NCI-H2171 treated with DMSO at 0.1 percent for 48 hours (cell line): ENCODE data around the gene SCN4A.
A peak's percentile ranks its signal among the peaks of the same experiment; 100 is the strongest.

Experiments used
- DNase-seq: peaks from one replicate; lab custom pipeline; 2025; lab: John Stamatoyannopoulos, UW

SCN4A gene

DNA sequence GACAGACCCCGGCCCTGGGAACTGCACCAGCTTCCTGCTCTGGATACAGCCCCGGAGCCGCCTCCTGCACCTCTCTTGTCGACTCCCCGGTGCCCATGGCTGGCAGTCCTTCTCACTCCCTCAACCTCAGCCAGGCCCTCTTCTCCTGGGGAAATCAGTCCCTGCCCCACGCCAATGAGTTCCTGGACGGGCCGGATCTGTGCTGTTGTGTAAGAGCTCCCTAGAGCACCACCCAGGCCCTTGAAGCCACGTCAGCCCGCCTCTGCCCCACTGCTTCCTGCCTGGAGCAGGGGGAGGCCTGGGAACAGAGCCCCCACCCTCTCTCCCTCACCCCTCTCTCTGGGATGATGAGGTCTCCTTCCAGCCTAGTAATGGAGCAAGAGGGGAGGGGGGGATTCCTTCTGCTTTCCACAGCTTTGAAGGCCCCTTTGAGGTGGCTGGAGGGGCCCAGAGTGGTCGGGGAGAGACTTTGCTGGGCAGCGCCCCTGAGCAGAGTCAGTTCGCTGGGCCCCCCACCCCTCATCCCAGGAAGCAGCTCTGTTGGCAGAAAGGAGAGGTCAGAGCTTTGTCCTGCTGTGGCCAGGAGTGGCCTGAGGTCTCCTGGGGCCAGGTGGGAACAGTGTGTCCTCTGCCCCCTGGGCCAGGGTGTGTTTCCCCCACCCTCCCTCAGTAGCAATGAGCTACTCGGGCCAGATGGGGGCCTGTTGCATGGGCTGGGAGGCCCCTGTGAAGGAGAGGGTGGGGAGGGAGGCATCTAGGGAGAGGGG lies 29.2 kb upstream of the SCN4A start:
- DNase-seq = no peak

DNA sequence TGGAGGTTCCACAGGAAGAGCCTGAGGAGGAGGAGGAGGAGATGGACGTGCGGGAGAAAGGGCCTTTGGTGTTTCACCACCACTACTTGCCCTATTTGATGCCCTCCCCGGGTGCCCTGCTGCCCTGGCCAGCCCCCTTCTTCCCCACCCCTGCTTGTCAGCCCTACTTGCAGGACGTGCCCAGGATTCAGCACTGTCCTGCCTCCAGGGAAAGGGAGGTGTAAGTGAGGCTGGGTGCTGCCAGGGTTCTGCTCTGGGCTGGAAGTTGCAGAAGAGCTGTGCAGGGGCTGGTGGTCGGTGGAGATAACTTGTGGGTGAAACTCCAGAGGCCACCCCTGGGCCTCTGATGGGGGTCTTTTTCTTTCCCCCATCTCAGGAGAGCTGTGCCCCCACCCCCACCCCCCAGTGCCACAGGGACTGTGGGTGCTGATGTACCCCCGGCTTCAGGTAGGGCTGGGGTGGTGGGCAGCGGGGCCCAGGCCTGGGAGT lies 28.4 kb upstream of the SCN4A start:
- no peak for DNase-seq

DNA sequence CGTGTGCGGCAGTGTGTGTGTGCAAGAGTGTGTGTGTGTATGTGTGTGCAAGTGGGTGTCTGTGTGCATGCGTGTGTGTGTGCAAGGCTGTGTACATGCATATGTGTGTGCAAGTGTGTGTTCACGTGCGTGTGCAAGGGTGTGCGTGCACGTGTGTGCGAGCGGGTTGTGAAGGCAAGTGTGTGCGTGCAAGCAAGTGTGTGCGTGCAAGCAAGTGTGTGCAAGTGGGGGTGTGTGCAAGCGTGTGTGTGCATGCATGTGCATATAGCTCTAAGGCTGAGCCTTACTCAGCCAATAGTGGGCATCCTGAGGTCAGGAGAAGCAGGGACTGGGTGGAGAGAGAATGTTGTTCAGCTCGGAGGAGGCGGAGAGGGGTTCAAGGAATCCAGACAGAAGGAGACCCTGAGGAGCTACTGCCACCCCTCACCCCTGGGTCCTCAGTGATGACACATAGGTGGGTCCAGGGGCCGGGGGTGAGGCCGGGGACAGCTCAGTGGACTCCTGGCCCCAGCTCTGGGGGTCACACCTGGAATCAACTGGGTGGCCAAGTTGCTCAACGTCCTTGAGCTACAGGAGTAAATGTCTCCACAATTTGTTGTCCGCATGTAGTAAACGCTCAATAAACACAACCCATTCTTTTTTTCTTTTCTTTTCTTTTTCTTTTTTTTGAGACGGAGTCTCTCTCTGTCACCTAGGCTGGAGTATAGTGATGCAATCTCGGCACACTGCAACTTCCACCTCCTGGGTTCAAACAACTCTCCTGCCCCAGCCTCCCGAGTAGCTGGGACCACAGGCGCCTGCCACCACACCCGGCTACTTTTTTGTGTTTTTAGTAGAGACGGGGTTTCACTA lies 27.2 kb upstream of the SCN4A start:
- no peak for DNase-seq

DNA sequence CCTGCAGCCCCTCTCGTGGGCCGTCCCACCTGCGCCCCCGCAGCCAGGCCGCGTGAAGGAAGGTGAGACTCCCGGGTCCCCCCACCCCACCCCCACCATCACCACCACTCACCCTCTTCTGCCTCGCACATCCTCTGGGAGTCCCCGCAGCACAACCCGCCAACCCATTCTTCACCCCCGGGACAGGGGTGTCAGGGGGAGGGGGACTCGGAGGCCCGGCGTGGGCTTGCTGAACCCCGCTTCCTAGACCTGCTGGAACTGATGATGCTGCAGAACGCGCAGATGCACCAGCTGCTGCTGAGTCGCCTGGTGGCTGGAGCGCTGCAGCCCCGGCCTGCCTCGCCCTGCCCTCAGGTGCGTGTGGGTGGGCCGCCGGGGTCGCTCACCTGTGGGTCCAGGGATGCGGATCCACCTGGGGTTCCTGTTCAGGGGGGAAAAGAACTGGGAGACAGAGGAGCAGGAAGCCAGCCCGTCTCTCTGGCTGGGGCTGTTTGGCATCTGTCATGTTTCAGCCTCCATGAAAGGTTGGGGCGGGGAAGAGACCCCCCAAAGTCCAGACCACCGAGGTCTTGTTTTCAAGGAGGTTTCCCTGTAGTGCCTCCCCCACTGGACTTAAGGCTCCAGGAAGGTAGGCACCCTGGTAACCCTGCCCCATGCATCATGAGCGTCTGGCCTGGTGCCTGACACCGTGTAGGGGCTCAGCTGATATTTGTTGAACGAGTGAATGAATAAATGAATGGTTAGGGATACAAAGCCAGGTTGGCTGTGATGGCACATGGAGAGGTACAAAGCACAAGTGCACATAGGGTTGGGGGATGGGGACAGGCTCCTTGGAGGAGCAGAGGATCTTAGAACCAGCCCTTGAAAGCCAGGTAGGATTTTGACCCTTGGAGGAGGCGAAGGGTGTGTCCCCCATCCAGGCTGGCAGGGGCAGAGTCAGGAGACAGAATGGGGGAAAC lies 26.3 kb upstream of the SCN4A start:
- no peak for DNase-seq

DNA sequence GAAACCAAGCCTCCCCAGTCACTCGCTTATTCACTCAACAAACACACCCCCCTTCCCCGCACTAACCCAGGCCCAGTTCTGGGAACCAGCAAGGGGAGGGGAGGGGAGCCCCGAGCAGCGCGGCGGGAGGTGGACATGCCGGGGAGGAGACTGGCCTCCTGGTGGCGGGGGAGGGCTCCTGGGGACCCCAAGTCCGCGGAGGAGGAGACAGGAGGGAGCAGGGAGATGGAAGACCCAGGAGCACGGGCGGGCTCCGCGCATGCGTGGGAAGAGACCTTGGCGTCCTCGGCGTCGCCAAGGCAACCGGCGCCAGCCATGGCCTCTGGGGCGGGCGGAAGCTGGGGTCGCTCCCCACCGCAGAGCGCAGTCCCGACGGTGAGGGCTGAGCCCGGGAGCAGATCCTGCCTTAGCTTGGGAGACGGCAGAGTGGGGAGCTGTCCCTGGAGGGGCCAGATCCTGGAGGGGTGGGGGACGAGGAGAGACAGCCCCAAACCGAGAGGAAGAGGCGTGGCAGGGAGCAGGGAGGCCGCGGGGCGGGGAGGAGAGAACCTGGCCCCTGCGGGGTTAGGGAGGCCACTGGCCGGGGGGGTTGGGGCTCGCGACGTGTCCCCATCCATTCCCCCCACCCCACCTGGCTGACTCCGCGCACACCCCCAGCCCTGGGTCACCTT lies 25.5 kb upstream of the SCN4A start, which contains the start of gene PRR29:
Gene PRR29, plus strand, starts transcription at position 302 of the 671 bp plus-strand sequence. Its CDS starts 14 bp downstream, at position 316.
- DNase-seq = peak; percentile 57

DNA sequence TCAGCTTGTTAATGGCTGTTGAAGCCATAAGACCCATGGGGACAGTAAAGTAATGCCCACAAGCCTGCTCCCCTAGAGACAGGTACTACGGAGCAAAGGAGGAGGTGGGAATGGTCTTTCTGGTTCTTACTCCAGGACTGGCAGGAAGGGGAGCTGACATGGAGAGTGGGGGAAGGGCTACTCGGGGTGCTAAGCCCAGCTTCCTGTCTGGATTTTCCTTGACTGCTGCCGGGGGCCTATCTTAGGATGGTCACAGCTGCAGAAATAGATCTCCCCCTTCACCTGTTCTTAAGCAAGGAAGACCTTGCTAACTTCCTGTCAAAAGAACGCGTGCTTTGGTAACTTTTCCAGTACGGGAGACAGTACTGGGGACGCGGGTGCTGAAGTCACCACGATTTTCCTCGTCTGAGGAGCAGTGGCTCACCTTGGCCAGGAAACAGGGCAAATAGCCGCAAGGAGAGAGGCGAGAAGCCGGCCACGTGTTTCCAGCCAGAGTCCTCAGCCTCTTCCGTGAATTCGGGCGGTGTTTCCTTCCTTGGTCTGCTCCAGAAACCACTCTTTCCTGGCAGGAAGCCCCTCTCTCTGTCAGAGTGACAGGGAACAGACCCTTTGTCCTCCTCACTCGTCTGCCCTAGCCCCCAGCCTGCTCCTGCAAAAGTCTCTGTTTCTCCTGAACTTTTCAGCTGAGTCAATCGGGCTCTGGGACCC lies 24.8 kb upstream of the SCN4A start:
- DNase-seq = no peak

- DNase-seq = no peak
Measured at GRCh38 chr17:63996430-63997182, 23.9 kb upstream of the SCN4A start.

GRCh38 chr17:63995626-63996025 lies 22.9 kb upstream of the SCN4A start:
- no peak for DNase-seq

DNA sequence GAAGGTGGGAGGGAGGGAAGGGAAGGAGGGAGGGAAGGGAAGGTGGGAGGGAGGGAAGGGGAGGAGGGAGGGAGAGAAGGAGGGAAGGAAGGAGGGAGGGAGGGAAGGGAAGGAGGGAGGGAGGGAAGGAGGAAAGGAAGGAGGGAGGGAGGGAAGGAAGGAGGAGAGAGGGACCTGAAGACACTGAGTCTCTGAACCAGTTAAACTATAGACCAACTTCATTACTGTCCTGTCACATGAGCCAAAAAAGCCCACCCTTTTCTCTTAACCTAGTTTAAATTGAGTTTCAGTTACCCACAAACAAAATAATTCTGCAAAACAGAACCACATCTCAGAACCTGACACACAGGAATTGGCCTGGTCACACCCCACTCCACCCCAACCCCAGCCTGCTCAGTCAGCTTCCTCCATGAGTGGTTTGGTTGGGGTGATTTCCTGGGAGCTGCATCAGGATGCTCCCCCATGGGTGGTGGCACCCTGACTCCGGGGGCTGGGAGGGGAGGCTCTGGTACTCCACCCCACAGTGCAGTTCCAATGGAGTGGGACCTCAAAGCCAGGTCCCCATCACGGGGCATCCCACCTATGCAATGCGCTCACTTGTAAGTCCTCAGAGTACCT lies 20.8 kb upstream of the SCN4A start:
- no peak for DNase-seq

DNA sequence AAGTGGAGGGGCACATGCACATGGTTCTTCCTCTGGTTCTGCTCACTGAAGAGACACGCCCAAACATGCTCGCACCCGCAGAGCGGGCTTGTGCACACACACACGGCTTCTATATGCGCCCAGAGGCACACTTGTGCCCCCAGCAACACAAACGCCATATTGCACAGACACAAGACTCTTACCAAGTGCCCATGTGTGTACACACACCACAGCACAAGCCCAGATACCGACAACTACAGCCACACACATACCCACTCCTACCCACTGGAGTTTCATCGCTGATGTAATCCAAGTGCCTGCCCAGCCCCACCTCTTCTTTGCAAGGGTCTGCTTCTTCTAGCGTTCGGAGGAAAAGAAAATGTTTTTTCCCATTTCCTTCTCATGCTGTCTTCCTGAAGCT lies 18.9 kb upstream of the SCN4A start:
- DNase-seq = no peak

DNA sequence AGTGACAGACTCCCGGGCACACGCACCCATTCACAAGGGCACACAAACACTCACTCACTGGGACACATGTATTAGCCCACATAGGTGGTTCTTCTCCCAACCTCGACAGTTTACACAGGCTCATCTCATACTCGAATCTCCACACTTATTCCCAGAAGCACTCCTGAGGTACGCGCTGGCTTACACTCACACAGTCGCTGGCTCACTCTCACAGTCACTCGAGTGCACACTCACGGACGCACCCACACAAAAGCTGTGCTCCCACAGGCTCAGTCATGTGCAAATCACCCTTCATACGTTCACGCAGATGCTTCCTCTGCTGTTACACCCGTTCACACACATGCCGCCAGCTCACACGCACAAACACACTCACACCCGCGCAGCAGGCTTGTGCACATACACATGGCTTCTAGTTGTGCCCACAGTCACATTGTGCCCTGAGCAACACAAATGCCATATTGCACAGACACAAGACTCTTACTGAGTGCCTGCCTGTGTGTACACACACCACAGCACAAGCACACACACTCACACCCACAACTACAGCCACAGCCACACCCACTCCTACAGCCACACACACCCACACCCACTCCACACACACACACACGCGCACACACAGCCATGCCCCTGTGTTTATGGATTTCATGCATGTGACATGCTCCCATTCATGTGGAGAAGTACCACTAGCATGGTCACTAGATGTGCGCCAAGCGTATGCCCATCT lies 17.1 kb upstream of the SCN4A start:
- DNase-seq = no peak

GRCh38 chr17:63988741-63989621 lies 16.3 kb upstream of the SCN4A start:
- DNase-seq = no peak

GRCh38 chr17:63988127-63988478 lies 15.4 kb upstream of the SCN4A start:
- no peak for DNase-seq

DNA sequence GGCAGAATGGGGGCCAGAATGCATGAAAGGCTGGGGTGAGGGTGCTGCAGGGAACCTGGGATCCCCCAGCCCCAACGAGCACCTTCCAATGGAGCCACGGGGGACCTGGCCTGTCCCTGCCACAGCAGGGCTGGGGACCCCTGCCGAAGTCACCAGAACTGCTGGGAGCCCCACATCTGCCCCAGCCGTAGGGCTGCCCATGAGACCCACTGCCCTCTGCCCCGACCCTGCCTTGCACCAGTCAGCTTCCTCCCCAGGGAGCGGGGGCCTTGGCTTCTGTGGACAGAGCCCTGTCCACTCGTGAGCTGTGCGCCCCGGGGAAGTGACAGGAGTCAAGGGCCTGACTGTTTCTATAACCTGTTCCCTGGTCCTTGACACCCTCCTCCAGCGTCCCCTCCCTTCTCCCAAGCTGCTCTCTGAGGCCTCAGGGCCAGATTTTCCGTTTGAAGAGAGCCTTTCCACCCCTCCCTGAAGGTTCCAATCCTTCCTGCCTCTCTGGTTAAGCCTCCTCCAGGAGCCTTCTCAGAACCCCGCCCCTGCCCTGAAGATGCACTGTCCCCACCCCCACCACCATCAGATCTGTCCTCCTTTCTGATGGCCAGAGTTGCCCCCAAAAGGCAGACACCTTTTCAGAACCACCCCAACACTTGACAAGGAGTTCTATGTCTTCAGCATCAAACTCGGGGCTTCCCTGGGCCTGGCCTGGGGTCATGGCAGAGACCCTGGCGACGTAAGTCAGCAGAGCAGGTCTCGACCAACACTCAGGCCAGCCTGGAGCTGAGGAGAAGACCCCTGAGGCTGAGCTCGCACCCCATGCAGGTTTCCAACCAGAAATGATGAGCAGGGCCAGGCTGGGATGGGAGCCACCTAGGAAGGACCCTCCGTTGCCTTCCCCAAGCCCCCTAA lies 14.8 kb upstream of the SCN4A start:
- DNase-seq = no peak

- DNase-seq = no peak
Measured at GRCh38 chr17:63986821-63987220, 14.1 kb upstream of the SCN4A start.

- no peak for DNase-seq
Measured at GRCh38 chr17:63985387-63986140, 12.8 kb upstream of the SCN4A start.
